Body of pancreas (tissue), 4 donors: ENCODE data around the gene TNFSF10. TPM values are rescaled to one million over a fixed set of nuclear protein-coding genes. Genes with fewer than 3 reads are reported as not detected.

Source experiments
- ATAC-seq: fragments of 150-250 bp; one replicate; pipeline ENCODE4 v1.9.1; 2016
- DNase-seq, 4 donors: peaks; one replicate each; pipeline ENCODE4 v3.0.0-alpha.2; 2019
- H3K27ac ChIP-seq, 4 donors: fragments of 200-600 bp; sonication (generic); 1 replicate in 3 of 4; 2 replicates in 1 of 4; pipeline versions ENCODE4 v1.5.1 to v1.6.1; 2016 to 2019; ENCODE audit warnings: mild to moderate bottlenecking in 1 of 4, mixed read lengths in 1 of 4, moderate library complexity in 1 of 4
- H3K27me3 ChIP-seq, 2 donors: fragments of 200-600 bp; sonication (generic); one replicate each; pipeline ENCODE4 v1.6.0; 2016; ENCODE audit warnings: mild to moderate bottlenecking in 1 of 2
- H3K36me3 ChIP-seq, 2 donors: fragments of 200-600 bp; sonication (generic); replicated peaks in 1 of 2; 2 replicates each; pipeline ENCODE4 v1.5.1; 2016; ENCODE audit warnings: low read depth in 2 of 2; ENCODE audit not compliant: insufficient read depth in 1 of 2
- H3K4me1 ChIP-seq: fragments of 200-600 bp; sonication (generic); one replicate; pipeline ENCODE4 v1.6.0; 2016
- H3K4me3 ChIP-seq, 2 donors: fragments of 200-600 bp; sonication (generic); 1 replicate in 1 of 2; 2 replicates in 1 of 2; pipeline ENCODE4 v1.5.1; 2016 to 2019
- H3K9me3 ChIP-seq, 3 donors: fragments of 200-600 bp; sonication (generic); 1 replicate in 2 of 3; 2 replicates in 1 of 3; pipeline ENCODE4 v1.5.1; 2016
- POLR2A ChIP-seq, 3 donors: fragments of 450-650 bp; IDR thresholded peaks; one replicate each; pipeline ENCODE4 v1.6.1; 2016; ENCODE audit warnings: antibody characterized with exemption in 3 of 3, mild to moderate bottlenecking in 2 of 3
- WGBS, 2 donors: methylation state at CpG; one replicate each; pipeline ENCODE4 v1.1.5; 2017; 5-methylcytosine and 5-hydroxymethylcytosine counted together
- intact Hi-C: fragments of 100-400 bp; cut with DNase I; formaldehyde crosslinking; loops from one replicate; pipeline ENCODE4 v1.15.1; 2023
- total RNA-seq, 2 donors: library from RNA; depleted of rRNA; stranded (reverse); fragments of >200 nt; gene quantifications; one replicate each; pipeline ENCODE4 v1.1.0, GENCODE V29; 2016
- TF ChIP-seq, protein P1 (sequence below), 7 experiments: fragments of 450-650 bp in 4 of 7; fragments of 200-600 bp in 3 of 7; sonication (generic) in 3 of 7; IDR thresholded peaks; one replicate each; pipeline ENCODE4 v1.5.1; 2016 to 2019; ENCODE audit warnings: antibody characterized with exemption in 7 of 7

The TNFSF10 gene
- total RNA-seq, 2 donors from 2014 or later, result 27.5 to 40.9 TPM

DNA sequence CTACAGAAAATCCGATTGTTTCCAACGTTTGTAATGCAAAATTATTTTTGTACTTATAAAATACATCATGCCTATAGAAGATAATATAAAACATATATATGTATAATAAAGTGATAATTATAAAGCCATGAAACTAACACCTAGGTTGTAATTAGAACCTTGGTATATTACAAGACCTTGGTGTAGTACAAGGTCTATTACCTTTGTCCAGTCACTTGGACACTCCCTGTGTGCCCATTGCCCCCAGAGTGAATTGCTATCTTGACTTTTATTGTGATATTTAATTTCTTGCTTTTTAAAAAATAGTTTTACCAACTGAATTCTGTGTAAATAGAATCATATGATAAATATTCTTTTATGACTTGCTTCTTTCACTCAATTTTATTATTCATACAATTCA is 20.7 kb upstream of the TNFSF10 start:
- no peak for TF ChIP-seq POLR2A (IDR thresholded peaks at IDR 0.05)
- TF ChIP-seq, protein P1, sequence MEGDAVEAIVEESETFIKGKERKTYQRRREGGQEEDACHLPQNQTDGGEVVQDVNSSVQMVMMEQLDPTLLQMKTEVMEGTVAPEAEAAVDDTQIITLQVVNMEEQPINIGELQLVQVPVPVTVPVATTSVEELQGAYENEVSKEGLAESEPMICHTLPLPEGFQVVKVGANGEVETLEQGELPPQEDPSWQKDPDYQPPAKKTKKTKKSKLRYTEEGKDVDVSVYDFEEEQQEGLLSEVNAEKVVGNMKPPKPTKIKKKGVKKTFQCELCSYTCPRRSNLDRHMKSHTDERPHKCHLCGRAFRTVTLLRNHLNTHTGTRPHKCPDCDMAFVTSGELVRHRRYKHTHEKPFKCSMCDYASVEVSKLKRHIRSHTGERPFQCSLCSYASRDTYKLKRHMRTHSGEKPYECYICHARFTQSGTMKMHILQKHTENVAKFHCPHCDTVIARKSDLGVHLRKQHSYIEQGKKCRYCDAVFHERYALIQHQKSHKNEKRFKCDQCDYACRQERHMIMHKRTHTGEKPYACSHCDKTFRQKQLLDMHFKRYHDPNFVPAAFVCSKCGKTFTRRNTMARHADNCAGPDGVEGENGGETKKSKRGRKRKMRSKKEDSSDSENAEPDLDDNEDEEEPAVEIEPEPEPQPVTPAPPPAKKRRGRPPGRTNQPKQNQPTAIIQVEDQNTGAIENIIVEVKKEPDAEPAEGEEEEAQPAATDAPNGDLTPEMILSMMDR (IDR thresholded peaks at IDR 0.05), result no peak
- DNase-seq, result no peak
- intact Hi-C loops, result no loop called here
- 74 to 85% methylated on average over 2 of the region's 2 CpGs for WGBS, 2 donors
- Histone ChIP-seq H3K4me1 (peaks cover 2% of the 10 kb centered on the region), H3K27me3 (no peaks in the 10 kb centered on the region), H3K36me3 (no peaks in the 10 kb centered on the region), H3K9me3 (no peaks in the 10 kb centered on the region), H3K27ac (no peak overlapping the region), H3K4me3 (no peak overlapping the region)
- no peak for ATAC-seq

DNA sequence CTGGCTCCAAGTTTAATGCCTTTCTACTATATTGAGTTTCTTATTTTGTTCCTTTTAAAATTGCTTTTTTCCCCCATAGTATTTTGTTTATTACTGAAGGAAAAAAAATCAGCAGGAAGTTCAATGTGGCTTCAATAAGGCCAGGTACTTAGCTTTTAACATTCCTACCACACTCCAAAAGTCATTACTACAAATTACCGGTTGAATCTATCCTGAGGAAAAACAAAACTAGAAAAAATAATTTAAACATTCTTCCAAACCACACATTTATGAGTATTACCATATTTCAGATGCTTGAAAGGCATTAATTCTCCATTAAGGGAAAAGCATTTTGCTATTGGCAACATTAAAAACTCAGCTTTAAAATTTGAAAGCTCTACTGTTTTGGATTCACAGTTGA is 20.2 kb upstream of the TNFSF10 start:
- Histone ChIP-seq H3K9me3 (no peaks in the 10 kb centered on the region), H3K4me3 (no peak overlapping the region), H3K36me3 (no peaks in the 10 kb centered on the region), H3K27ac (no peak overlapping the region), H3K27me3 (no peaks in the 10 kb centered on the region), H3K4me1 (no peaks in the 10 kb centered on the region)
- intact Hi-C loops, result no loop called here
- DNase-seq, result no peak
- ATAC-seq, result no peak
- WGBS, 2 donors, result 70 to 77% methylated on average over 1 of the region's 1 CpG
- TF ChIP-seq, protein P1 (IDR thresholded peaks at IDR 0.05), result no peak
- no peak for TF ChIP-seq POLR2A (IDR thresholded peaks at IDR 0.05)

DNA sequence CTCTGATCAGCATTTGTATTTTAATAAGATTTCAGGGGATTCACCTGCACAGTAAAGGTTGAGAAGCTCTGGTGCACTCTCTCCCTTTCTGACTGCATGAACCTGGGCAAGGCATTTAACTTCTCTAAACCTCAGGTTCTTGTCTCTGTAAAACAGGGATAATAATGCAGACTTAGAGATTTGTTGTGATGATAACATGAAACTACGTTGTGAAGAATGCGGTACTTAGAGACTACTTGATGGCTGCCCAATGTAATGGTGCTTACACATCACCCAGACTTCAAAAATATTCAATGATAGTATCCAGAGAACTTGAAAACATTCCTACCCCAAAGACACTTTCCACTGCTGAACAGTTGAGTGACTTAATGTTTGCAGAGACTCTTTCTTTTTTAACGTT is 19.8 kb upstream of the TNFSF10 start:
- H3K4me1 ChIP-seq, result no peaks in the 10 kb centered on the region
- H3K9me3 ChIP-seq, result no peaks in the 10 kb centered on the region
- no peak overlapping the region for H3K27ac ChIP-seq
- H3K36me3 ChIP-seq, result no peaks in the 10 kb centered on the region
- ATAC-seq (no peak), DNase-seq (no peak)
- intact Hi-C loops, result no loop called here
- H3K4me3 ChIP-seq, result no peak overlapping the region
- TF ChIP-seq POLR2A (IDR thresholded peaks at IDR 0.05), result no peak
- TF ChIP-seq, protein P1 (IDR thresholded peaks at IDR 0.05), result no peak
- WGBS, 2 donors, result 68 to 76% methylated on average over 3 of the region's 3 CpGs
- H3K27me3 ChIP-seq, result no peaks in the 10 kb centered on the region

DNA sequence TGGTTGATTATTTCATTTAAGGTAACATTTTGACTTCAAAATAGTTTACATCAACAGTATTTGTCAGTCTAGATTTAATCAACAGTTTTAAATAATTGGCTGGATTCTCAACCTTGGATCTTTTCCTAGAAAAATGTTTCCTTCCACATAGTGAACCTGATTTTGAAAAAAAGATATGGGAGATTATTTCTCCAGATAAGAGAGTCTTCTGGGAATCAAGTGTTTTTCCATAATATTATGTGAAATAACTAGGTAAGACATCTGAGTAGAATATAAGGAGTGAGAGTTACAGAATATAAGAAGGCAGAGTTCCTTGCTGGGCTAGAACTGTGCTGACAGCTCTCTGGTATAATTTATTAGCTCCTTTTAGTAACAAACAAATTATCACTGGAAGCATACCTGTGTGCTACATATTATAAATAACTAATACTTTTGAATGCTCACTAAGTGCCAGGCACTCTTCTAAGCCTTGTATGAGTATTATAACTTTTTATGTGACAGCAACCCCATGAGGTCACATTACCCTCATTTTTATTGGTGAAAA is 18.8 kb upstream of the TNFSF10 start:
- Histone ChIP-seq H3K4me3 (no peak overlapping the region), H3K27ac (peak overlapping the region in 2 of 4 donors; percentile 42 to 58), H3K9me3 (no peaks in the 10 kb centered on the region), H3K27me3 (no peaks in the 10 kb centered on the region), H3K4me1 (no peaks in the 10 kb centered on the region), H3K36me3 (no peaks in the 10 kb centered on the region)
- DNase-seq (no peak), ATAC-seq (no peak)
- intact Hi-C loops, result no loop called here
- TF ChIP-seq POLR2A (IDR thresholded peaks at IDR 0.05), result no peak
- TF ChIP-seq, protein P1 (IDR thresholded peaks at IDR 0.05), result no peak

DNA sequence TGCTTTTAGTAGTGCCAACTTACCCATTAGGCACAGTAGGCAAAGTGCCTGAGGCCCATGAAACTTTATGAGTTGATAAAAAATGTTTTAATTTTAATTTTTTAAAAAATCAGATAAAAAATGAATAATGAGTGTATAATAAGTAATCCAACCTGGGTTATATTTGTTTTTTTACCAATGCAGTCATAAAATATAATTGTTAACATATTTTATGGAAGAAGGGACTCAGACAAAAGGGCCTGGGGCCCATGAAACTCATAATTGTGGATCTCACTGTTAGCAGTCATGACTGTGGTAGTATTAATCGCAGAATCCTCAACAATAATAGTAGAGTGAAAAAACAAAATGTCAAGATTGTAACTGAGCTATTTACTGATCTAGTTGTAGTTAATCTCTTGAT is 16.8 kb upstream of the TNFSF10 start:
- 84 to 93% methylated on average over 1 of the region's 1 CpG for WGBS, 2 donors
- no peaks in the 10 kb centered on the region for H3K27me3 ChIP-seq
- H3K27ac ChIP-seq, result no peak overlapping the region
- ATAC-seq (no peak), DNase-seq (no peak)
- no peak for TF ChIP-seq POLR2A (IDR thresholded peaks at IDR 0.05)
- TF ChIP-seq, protein P1 (IDR thresholded peaks at IDR 0.05), result no peak
- intact Hi-C loops, result no loop called here
- H3K4me3 ChIP-seq, result no peak overlapping the region
- H3K9me3 ChIP-seq, result no peaks in the 10 kb centered on the region
- H3K36me3 ChIP-seq, result no peaks in the 10 kb centered on the region
- H3K4me1 ChIP-seq, result no peaks in the 10 kb centered on the region
